ENCODE measurements around the gene TMEM222.

Gene TMEM222

DNA sequence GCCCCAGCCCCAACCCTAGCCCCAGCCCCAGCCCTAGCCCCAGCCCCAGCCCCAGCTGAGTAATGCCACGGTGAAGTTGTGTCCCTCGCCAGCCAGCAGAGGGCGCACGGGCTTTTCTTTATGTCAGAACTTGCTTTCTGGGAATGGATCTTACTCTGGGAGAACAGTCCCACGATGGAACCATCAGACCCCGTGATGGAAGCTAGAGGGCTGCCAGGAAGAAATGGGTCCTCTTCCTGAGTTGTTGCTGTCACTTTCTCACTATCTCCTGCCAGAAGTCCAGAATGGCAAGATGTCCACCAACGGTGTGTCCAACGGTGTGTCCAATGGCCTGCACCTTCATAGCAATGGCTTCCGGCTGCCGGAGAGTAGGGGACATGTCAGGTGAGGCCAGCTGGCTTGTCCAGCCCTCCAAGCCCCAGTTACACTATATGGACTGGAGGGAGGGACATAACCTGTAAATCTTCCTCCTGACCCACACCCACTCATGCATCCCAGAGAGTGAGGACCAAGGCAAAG is 25.1 kb upstream of the TMEM222 start:
- Histone ChIP-seq H3K4me2 (ENCODE audit: low read length) (no peak overlapping the region), H3K36me3 (ENCODE audit: control insufficient read depth, low read length) (peaks cover 15% of the 10 kb centered on the region)

DNA sequence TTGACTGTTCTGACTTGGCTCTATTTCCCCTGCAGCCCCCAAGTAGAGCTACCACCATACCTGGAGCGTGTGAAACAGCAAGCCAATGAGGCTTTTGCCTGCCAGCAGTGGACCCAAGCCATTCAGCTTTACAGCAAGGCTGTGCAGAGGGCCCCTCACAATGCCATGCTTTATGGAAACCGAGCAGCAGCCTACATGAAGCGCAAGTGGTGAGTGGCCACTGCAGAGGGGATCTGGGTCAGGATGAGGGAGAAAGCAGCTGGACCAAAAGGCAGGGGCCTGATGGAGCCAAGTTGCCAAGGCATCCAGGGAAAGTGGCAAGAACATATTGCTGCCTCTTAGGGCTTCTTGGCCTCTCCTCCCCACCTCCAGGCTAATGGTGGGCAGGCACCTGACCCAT is 24.1 kb upstream of the TMEM222 start:
- no peaks in the 10 kb centered on the region for H3K9me3 ChIP-seq (ENCODE audit: control insufficient read depth, insufficient read depth, low read length)
- peaks cover 11% of the 10 kb centered on the region for H3K4me1 ChIP-seq (ENCODE audit: control insufficient read depth, low read length)
- H3K9me2 ChIP-seq (replicated peaks; ENCODE audit: control insufficient read depth, low read length), result no peaks in the 10 kb centered on the region
- H3K36me3 ChIP-seq (ENCODE audit: control insufficient read depth, low read length), result peaks cover 15% of the 10 kb centered on the region
- H4K20me1 ChIP-seq (ENCODE audit: control insufficient read depth, insufficient read depth, low read depth, low read length), result no peaks in the 10 kb centered on the region
- H3F3A ChIP-seq (ENCODE audit: control insufficient read depth, insufficient read depth), result no peaks in the 10 kb centered on the region
- H3K4me2 ChIP-seq (ENCODE audit: low read length), result no peak overlapping the region
- H3K27ac ChIP-seq (ENCODE audit: low read depth, low read length), result no peak overlapping the region
- no peaks in the 10 kb centered on the region for H3K27me3 ChIP-seq (ENCODE audit: control insufficient read depth, low read length)
- TF ChIP-seq, protein P1, sequence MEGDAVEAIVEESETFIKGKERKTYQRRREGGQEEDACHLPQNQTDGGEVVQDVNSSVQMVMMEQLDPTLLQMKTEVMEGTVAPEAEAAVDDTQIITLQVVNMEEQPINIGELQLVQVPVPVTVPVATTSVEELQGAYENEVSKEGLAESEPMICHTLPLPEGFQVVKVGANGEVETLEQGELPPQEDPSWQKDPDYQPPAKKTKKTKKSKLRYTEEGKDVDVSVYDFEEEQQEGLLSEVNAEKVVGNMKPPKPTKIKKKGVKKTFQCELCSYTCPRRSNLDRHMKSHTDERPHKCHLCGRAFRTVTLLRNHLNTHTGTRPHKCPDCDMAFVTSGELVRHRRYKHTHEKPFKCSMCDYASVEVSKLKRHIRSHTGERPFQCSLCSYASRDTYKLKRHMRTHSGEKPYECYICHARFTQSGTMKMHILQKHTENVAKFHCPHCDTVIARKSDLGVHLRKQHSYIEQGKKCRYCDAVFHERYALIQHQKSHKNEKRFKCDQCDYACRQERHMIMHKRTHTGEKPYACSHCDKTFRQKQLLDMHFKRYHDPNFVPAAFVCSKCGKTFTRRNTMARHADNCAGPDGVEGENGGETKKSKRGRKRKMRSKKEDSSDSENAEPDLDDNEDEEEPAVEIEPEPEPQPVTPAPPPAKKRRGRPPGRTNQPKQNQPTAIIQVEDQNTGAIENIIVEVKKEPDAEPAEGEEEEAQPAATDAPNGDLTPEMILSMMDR (IDR thresholded peaks at IDR 0.05; ENCODE audit: low read depth, low read length, poor library complexity, severe bottlenecking), result no peak
- TF ChIP-seq EZH2phosphoT487 (IDR thresholded peaks at IDR 0.05; ENCODE audit: borderline replicate concordance, low read length), result no peak
- H3K4me3 ChIP-seq (ENCODE audit: low read length), result no peak overlapping the region
- no peaks in the 10 kb centered on the region for H3K79me2 ChIP-seq (ENCODE audit: control insufficient read depth, low read length)

More for the DNA sequence above, 25.1 kb upstream of the TMEM222 start:
- peaks cover 11% of the 10 kb centered on the region for H3K4me1 ChIP-seq (ENCODE audit: control insufficient read depth, low read length)
- H3K27me3 ChIP-seq (ENCODE audit: control insufficient read depth, low read length), result no peaks in the 10 kb centered on the region
- H3K4me3 ChIP-seq (ENCODE audit: low read length), result no peak overlapping the region
- no peaks in the 10 kb centered on the region for H3F3A ChIP-seq (ENCODE audit: control insufficient read depth, insufficient read depth)
- no peak for TF ChIP-seq EZH2phosphoT487 (IDR thresholded peaks at IDR 0.05; ENCODE audit: borderline replicate concordance, low read length)
- TF ChIP-seq, protein P1 (IDR thresholded peaks at IDR 0.05; ENCODE audit: low read depth, low read length, poor library complexity, severe bottlenecking), result peak; percentile 70
- H4K20me1 ChIP-seq (ENCODE audit: control insufficient read depth, insufficient read depth, low read depth, low read length), result no peaks in the 10 kb centered on the region
- H3K9me2 ChIP-seq (replicated peaks; ENCODE audit: control insufficient read depth, low read length), result no peaks in the 10 kb centered on the region
- H3K9me3 ChIP-seq (ENCODE audit: control insufficient read depth, insufficient read depth, low read length), result no peaks in the 10 kb centered on the region
- no peaks in the 10 kb centered on the region for H3K79me2 ChIP-seq (ENCODE audit: control insufficient read depth, low read length)
- H3K27ac ChIP-seq (ENCODE audit: low read depth, low read length), result no peak overlapping the region

DNA sequence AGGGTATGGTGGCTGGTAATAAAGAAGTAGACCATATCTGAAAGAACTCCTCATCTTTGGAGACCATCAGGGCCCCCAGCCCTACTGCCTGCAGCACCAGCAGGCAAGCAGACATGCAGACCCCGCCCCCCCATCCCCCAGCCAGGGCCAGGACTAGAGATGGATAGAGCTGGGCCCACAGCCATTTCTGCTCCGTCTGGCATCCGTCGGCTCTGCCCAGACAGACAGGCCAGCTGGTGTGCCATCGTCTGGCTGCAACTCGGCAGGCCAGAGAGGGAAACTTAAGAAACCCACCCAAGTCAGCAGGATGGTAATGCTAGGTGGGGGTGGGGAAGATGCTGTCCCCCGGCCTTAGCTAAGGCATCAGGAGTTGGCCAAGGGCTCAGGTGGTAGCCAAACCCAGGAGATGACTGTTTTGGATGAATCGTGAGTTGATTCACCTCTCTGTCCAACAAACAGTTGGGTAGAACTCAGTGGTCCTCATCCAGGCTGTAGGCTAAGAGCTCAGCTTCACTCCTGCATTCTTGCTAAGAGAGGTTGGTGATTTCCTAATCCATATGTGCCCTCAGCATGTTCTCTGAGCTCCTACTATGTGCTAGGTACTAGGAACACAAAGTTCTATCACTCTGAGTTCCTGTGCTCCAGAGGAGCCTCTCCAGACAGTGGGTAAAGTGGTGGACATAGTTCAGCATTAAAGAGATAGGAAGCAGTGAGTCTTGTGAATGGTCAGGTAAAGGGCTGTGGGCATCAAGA is 23.2 kb upstream of the TMEM222 start:
- Histone ChIP-seq H3F3A (ENCODE audit: control insufficient read depth, insufficient read depth) (no peaks in the 10 kb centered on the region), H4K20me1 (ENCODE audit: control insufficient read depth, insufficient read depth, low read depth, low read length) (no peaks in the 10 kb centered on the region), H3K9me2 (replicated peaks; ENCODE audit: control insufficient read depth, low read length) (no peaks in the 10 kb centered on the region), H3K4me3 (ENCODE audit: low read length) (no peak overlapping the region), H3K27ac (ENCODE audit: low read depth, low read length) (no peak overlapping the region), H3K27me3 (ENCODE audit: control insufficient read depth, low read length) (no peaks in the 10 kb centered on the region), H3K79me2 (ENCODE audit: control insufficient read depth, low read length) (no peaks in the 10 kb centered on the region), H3K36me3 (ENCODE audit: control insufficient read depth, low read length) (peaks cover 15% of the 10 kb centered on the region), H3K9me3 (ENCODE audit: control insufficient read depth, insufficient read depth, low read length) (no peaks in the 10 kb centered on the region), H3K4me2 (ENCODE audit: low read length) (no peak overlapping the region), H3K4me1 (ENCODE audit: control insufficient read depth, low read length) (peaks cover 11% of the 10 kb centered on the region)
- TF ChIP-seq, protein P1 (IDR thresholded peaks at IDR 0.05; ENCODE audit: low read depth, low read length, poor library complexity, severe bottlenecking), result no peak
- no peak for TF ChIP-seq EZH2phosphoT487 (IDR thresholded peaks at IDR 0.05; ENCODE audit: borderline replicate concordance, low read length)

Measured in DOHH2 (cell line).